ENCODE results near the gene GLIPR2. TPM values are rescaled to one million over a fixed set of nuclear protein-coding genes. Genes with fewer than 3 reads are reported as not detected.

The GLIPR2 gene
- total RNA-seq, 1 experiment from 2014 or later: 1.6 TPM

DNA sequence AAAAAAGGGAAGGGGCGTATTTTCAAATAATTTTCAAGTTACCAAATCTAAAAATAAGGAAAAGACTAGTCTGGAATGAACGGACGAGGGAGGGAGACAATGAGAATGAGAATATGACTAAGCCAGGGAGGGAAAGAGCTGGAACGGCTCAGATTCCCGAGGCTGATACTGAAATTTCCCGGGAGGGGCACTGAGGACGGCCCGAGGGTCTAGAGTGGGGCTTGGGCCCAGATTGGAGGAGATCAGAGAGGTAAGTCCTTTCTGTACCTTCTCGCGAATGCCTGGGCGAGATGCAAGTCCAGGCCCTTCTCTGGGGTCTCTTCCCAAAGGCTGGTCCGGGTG lies 29.3 kb downstream of the GLIPR2 start:
- Histone ChIP-seq H3K4me3 (ENCODE audit: low read depth, low read length) (no peak overlapping the region), H3K27me3 (replicated peaks; ENCODE audit: control insufficient read depth, insufficient read depth, low read length) (no peaks in the 10 kb centered on the region), H3K4me1 (peaks cover 8% of the 10 kb centered on the region), H3K9me3 (no peaks in the 10 kb centered on the region), H3K36me3 (ENCODE audit: control insufficient read depth, insufficient read depth, low read length) (no peaks in the 10 kb centered on the region)
- intact Hi-C loops (cut with micrococcal nuclease; ENCODE audit: unreplicated experiment): loop anchor here (1.0 to 5.0 kb wide), 4 partner anchors 24 to 218 kb away; no protein-coding TSS in a partner anchor
- CTCF ChIA-PET: interaction anchor here (0.6 to 1.6 kb wide), 3 partner anchors 29 to 95 kb away, joined by 3 to 6 read pairs (median 4); partner anchors contain the start of gene GLIPR2
- TF ChIP-seq CTCF (IDR thresholded peaks at IDR 0.05; ENCODE audit: insufficient read depth in 1 of 2, low read depth in 1 of 2, low read length in 1 of 2, severe bottlenecking in 1 of 2, unreplicated experiment in 1 of 2): no peak
- no peaks in the 10 kb centered on the region for H3K27me3 Mint-ChIP-seq (ENCODE audit: insufficient read depth, unreplicated experiment)
- no peak overlapping the region for H3K27ac Mint-ChIP-seq (ENCODE audit: unreplicated experiment)
- no TSS peak for BruUV-seq (replicated peaks)
- no peaks in the 10 kb centered on the region for H3K36me3 Mint-ChIP-seq (ENCODE audit: insufficient read depth, unreplicated experiment)
- no peak overlapping the region for H3K4me3 Mint-ChIP-seq (ENCODE audit: unreplicated experiment)
- H3K4me1 Mint-ChIP-seq (ENCODE audit: low read depth, unreplicated experiment): no peaks in the 10 kb centered on the region
- POLR2A ChIA-PET: interaction anchor here (1.1 kb wide), 1 partner anchor 24 kb away, joined by 3 read pairs; no protein-coding TSS in a partner anchor
- DNase-seq: no peak
- no peaks in the 10 kb centered on the region for H3K9me3 Mint-ChIP-seq (ENCODE audit: unreplicated experiment)

DNA sequence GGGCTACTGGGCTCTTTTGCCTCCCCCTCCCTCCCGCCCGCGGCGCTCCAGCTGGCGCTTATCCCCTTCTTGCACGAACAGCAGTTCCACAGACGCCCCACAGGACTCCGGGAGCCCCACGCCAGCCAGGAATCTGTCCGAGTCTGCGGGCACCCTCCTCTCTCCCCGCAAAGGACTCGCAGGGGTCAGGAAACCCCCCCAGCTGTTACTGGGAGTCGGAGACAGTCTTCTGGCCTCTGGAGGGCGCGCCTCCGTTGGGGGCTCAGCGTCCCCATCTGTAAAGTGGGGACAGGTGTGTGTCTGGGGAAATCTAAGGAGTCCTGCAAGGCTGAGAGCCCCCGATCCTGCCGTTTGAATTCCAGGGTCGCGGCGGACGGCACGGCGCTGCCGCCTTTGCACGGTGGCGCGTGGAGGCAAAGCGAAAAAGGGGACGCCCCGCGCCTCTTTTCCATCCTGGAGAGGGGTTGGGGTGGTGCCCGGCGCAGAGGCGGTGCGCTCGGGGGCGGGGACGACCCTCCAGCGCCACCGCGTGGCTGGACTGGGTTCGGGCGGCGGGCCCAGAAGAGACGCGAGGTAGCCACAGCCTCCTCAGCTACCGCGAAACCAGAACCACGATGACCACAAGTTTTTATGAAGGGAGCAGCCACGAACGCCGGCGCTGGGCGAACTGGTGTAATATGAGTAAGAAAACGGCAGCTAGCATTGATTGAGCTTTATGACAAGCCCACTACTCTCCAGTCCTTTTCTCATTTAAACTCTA lies 29.8 kb downstream of the GLIPR2 start:
- Mint-ChIP-seq H3K4me1 (ENCODE audit: low read depth, unreplicated experiment) (no peaks in the 10 kb centered on the region), H3K27me3 (ENCODE audit: insufficient read depth, unreplicated experiment) (no peaks in the 10 kb centered on the region), H3K36me3 (ENCODE audit: insufficient read depth, unreplicated experiment) (peaks cover 1% of the 10 kb centered on the region), H3K27ac (ENCODE audit: unreplicated experiment) (no peak overlapping the region), H3K9me3 (ENCODE audit: unreplicated experiment) (no peaks in the 10 kb centered on the region), H3K4me3 (ENCODE audit: unreplicated experiment) (peak overlapping the region; percentile 57)
- Histone ChIP-seq H3K9me3 (no peaks in the 10 kb centered on the region), H3K4me3 (ENCODE audit: low read depth, low read length) (no peak overlapping the region; the same call in 1 of the 2 replicates), H3K27me3 (replicated peaks; ENCODE audit: control insufficient read depth, insufficient read depth, low read length) (no peaks in the 10 kb centered on the region), H3K36me3 (ENCODE audit: control insufficient read depth, insufficient read depth, low read length) (no peaks in the 10 kb centered on the region), H3K4me1 (peaks cover 8% of the 10 kb centered on the region)
- DNase-seq: peak; percentile 66 to 85
- peak; percentile 76 to 84 for TF ChIP-seq CTCF (IDR thresholded peaks at IDR 0.05; ENCODE audit: insufficient read depth in 1 of 2, low read depth in 1 of 2, low read length in 1 of 2, severe bottlenecking in 1 of 2, unreplicated experiment in 1 of 2)
- no TSS peak for BruUV-seq (replicated peaks)
- intact Hi-C loops (cut with micrococcal nuclease; ENCODE audit: unreplicated experiment): loop anchor here (1.0 to 5.0 kb wide), 4 partner anchors 25 to 219 kb away; no protein-coding TSS in a partner anchor
- ChIA-PET POLR2A (interaction anchor here (0.6 to 1.1 kb wide), 2 partner anchors 23 to 24 kb away, joined by 3 to 7 read pairs; partner anchors contain the start of gene CLTA), CTCF (interaction anchor here (0.6 to 1.5 kb wide), 7 partner anchors 61 to 158 kb away, joined by 3 to 6 read pairs (median 4); no protein-coding TSS in a partner anchor)

DNA sequence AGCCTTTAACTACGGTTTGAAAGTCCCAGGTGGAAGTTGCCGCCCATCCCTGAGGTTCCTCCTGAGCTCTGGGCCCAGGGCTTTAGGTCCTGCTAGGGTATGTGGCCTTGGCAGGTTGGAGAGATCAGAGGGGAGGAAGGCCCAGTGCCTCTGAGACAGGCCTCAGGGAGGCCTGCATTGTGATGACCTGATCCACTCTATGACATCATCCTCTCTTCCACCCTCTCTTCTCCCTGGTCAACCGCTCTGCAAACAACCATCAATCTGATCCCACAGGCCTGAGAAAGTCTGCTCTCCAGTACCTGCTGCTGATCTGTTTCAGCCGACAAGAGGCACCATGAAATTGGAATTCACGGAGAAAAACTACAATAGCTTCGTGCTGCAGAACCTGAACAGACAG lies 32.6 kb downstream of the GLIPR2 start, which contains the start of gene CCIN:
CCIN (plus strand) TSS at position 223 of the 400 bp plus-strand sequence; CDS start at position 338, 115 bp downstream.
- Histone ChIP-seq H3K9me3 (no peaks in the 10 kb centered on the region), H3K4me3 (ENCODE audit: low read depth, low read length) (no peak within 1 kb of the TSS), H3K4me1 (no peaks in the 10 kb centered on the region), H3K36me3 (ENCODE audit: control insufficient read depth, insufficient read depth, low read length) (no peaks in the 10 kb centered on the region), H3K27me3 (replicated peaks; ENCODE audit: control insufficient read depth, insufficient read depth, low read length) (no peaks in the 10 kb centered on the region)
- intact Hi-C loops (cut with micrococcal nuclease; ENCODE audit: unreplicated experiment): loop anchor here (5.0 kb wide), 1 partner anchor 222 kb away; no protein-coding TSS in a partner anchor
- peaks cover 6% of the 10 kb centered on the region for H3K36me3 Mint-ChIP-seq (ENCODE audit: insufficient read depth, unreplicated experiment)
- BruUV-seq (replicated peaks): no TSS peak
- no peak within 1 kb of the TSS for H3K27ac Mint-ChIP-seq (ENCODE audit: unreplicated experiment)
- no peak for TF ChIP-seq CTCF (IDR thresholded peaks at IDR 0.05; ENCODE audit: insufficient read depth in 1 of 2, low read depth in 1 of 2, low read length in 1 of 2, severe bottlenecking in 1 of 2, unreplicated experiment in 1 of 2)
- no peaks in the 10 kb centered on the region for H3K27me3 Mint-ChIP-seq (ENCODE audit: insufficient read depth, unreplicated experiment)
- no peaks in the 10 kb centered on the region for H3K9me3 Mint-ChIP-seq (ENCODE audit: unreplicated experiment)
- ChIA-PET POLR2A (no interaction called here), CTCF (interaction anchor here (0.6 kb wide), 2 partner anchors 28 to 36 kb away, joined by 3 to 5 read pairs; no protein-coding TSS in a partner anchor)
- H3K4me1 Mint-ChIP-seq (ENCODE audit: low read depth, unreplicated experiment): no peaks in the 10 kb centered on the region
- no peak for DNase-seq
- no peak within 1 kb of the TSS for H3K4me3 Mint-ChIP-seq (ENCODE audit: unreplicated experiment)

Measured in Caco-2 (cell line).